Hypothalamus (tissue), 51 donors: Measurements from ENCODE around the gene SHROOM3.
A peak's percentile ranks its signal among the peaks of the same experiment; 100 is the strongest.

Experiments
- DNase-seq, 51 donors: peaks; one replicate each; lab custom pipeline; 2025; lab: John Stamatoyannopoulos, UW

Gene SHROOM3

DNA sequence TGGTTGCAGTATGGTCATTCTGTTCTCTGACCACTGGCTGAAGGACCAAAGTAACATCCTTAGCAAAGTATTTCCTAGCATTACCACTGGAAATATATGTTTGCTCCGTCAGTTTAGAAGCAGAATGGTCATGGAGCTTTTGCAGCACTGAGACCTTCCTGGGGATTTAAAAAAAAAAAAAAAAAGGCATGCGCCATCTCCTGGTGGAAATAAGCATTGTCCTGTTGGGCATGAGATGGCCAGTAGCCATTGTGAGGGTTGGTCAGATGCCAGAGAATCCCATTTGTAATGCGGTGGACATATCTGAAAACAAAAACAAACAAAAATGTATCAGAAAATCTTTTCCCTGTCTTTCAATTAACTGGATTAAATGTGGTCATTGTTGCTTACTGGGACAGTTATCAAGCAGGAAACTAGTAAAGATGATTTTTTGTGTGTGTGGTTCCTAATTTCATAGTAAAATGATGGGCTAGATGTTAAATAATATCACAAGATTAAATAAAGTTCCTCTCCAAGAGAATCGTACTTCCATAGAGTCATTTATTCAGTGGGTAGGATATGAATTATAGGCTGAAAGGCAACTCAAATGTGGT, 323.4 kb downstream of the SHROOM3 start:
- DNase-seq, result peak in 15 of 51 donors; percentile 2 to 44 (median 15)

GRCh38 chr4:76758996-76759395, 324.0 kb downstream of the SHROOM3 start:
- DNase-seq, result no peak

DNA sequence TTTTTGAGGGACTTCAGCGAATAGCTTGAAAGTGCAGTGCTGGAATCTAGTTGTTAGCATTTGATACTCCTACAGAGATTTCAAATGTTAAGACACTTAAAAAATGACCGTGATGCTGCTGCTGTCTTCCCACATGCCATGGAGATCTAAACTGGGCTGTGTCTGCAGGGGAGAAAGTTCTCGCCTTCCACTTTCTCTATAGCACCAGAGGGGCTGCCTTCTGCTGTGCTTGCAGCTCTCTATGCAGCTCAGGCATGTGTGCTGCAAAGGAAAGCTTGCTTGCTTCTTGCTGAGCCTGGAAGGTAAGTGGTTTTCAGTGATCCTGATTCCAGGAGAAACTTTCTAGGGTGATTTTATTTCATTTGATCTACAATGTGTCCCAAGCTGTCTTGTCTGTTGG, 325.2 kb downstream of the SHROOM3 start:
- no peak for DNase-seq

- no peak for DNase-seq
These were observed 327.4 kb downstream of the SHROOM3 start for GRCh38 chr4:76762137-76763130.

DNA sequence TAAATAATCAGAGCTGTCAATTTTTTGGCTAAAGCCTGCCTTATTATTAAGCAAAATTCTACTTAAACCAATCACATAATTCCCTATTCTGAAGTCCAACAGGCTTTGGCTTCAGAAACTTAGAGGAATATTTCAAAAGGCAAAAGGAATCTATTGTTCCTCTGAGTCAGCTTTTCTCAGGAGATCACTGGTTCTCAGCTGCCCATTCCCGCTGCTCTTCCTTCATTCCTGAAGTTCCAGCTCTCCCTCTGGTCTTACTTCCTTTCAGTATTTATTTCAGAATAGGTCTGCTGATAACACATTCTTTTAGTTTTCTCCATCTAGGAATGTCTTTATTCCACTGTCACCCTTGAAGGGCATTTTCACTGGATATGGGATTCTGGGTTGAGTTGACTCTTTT, 329.2 kb downstream of the SHROOM3 start:
- no peak for DNase-seq

- no peak for DNase-seq
These were observed 330.6 kb downstream of the SHROOM3 start for GRCh38 chr4:76765473-76766183.

DNA sequence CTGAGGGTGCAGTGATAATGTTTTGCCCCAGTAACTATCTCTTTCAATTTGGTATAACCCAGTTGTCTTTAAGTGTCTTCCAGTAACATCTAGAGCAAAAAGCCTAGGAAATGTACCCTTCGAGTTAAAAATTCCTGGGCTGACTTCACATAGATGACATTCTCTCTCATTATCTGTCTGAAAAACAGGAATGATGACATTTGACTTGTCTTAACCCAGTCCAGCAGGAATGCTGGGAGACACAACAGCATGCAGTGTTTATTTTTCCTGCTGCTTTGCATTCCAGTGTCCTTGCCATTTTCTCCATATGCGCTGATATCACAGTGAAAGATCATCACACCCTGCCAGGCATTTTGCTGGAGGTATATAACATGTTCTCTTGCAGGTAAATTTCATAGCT, 333.0 kb downstream of the SHROOM3 start:
- DNase-seq, result no peak

- DNase-seq, result no peak
These were observed 337.6 kb downstream of the SHROOM3 start for GRCh38 chr4:76772498-76773106.

DNA sequence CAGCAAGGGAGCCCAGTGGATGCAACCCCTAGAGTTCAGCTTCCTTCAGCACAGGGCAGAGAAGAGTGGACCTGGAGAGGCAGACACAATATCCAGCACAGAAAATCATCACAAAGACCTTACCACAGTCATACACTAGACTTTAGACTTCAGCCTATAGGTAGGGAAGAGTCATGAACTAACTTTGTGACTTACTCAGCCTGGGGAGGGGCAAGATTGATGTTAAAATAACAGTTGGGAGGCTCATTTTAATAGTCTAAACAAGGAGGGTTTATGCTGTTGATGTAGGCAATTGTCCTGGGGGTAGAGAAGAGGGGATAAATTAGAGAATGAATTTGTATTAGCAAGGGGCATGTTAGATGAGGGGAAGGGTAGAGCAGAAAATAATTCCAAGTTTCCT, 338.7 kb downstream of the SHROOM3 start:
- no peak for DNase-seq

- DNase-seq, result no peak
These were observed 344.9 kb downstream of the SHROOM3 start for GRCh38 chr4:76779740-76780459.

DNA sequence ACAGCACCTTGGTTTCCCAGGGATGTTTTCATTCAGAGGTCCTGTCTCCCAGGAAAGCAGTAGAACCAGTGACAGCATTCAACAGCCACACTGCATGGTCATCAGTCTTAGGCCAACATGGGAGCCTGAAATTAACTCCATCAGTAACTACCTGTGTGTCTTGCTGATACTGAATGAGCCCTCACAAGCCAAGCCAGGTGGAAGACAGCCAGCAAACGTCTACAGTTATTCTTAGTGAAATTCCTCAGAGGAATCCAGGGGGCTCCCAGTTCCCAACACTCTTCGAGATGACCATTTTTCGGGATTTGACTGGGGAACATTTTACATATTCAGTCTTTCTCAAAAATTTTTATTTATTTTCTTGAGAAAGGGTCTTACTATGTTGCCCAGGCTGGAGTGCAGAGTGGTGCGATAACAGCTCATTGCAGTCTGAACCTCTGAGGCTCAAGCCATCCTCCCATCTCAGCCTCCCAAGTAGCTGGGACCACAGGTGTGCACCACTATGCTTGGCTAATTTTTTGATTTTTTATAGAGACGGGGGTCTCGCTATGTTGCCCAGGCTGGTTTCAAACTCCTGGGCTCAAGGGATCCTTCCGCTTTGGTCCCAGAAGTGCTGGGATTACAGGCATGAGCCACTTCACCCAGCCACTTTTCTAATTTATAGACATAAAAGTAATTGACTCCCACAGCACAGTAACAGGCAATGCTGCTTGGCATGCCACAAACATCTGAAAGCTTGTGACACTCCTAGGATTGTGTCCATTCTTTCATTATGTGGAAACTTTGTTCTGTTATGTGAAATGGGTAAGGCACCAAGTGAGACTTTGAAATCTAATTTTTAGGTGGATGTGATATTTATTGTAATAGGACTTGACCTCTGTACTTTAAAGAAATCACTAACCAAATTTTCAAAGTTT, 346.0 kb downstream of the SHROOM3 start:
- DNase-seq, result no peak

GRCh38 chr4:76781698-76782595, 346.9 kb downstream of the SHROOM3 start:
- no peak for DNase-seq

DNA sequence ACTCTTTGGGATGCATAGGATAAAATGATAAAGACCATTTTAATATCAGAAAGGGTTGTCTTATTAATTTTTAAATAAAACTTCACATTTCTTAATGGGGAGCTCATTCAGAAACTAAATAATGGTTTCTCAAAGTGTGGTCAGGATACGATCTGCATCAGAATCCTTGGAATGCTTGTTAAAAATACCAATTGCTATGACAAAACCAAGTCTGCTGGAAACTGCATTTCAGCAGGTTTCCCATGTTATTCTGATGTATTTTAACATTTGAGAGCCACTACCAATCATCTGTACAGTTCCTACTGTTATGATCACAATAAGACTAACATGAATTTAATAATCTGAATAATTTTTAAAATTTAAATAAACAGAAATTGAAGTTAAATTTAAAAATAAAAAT, 347.8 kb downstream of the SHROOM3 start:
- DNase-seq, result no peak

GRCh38 chr4:76783836-76784235, 348.8 kb downstream of the SHROOM3 start:
- DNase-seq, result no peak

- DNase-seq, result no peak
These were observed 349.2 kb downstream of the SHROOM3 start for GRCh38 chr4:76784237-76784636.

- DNase-seq, result no peak
These were observed 352.9 kb downstream of the SHROOM3 start for GRCh38 chr4:76787898-76788297.

DNA sequence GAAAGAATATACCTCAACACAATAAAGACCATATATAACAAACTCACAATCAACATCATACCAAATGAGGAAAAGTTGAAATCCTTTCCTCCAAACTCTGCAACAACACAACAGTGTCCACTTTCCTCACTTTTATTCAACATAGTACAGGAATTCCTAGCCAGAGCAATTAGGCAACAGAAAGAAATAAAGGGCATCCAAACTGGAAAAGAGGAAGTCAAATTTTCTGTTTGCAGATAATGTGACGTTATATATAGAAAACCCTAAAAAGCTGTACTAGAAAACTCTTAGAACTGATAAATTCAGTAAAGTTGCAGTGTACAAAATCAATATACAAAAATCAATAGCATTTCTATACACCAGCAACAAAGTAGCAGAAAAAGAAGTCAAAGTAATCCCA, 355.3 kb downstream of the SHROOM3 start:
- DNase-seq, result no peak

- DNase-seq, result no peak
These were observed 356.4 kb downstream of the SHROOM3 start for GRCh38 chr4:76791479-76791878.
